Measurements from ENCODE around the gene ZNF70.

GRCh38 chr22:23793326-23793725 lies 42.4 kb upstream of the ZNF70 start:
- TF ChIP-seq EZH2phosphoT487 (IDR thresholded peaks at IDR 0.05; ENCODE audit: low read length) (no peak), EZH2 (optimal IDR thresholded peaks at IDR 0.05; ENCODE audit: low read depth, low read length) (no peak)
- TF ChIP-seq, protein P1, sequence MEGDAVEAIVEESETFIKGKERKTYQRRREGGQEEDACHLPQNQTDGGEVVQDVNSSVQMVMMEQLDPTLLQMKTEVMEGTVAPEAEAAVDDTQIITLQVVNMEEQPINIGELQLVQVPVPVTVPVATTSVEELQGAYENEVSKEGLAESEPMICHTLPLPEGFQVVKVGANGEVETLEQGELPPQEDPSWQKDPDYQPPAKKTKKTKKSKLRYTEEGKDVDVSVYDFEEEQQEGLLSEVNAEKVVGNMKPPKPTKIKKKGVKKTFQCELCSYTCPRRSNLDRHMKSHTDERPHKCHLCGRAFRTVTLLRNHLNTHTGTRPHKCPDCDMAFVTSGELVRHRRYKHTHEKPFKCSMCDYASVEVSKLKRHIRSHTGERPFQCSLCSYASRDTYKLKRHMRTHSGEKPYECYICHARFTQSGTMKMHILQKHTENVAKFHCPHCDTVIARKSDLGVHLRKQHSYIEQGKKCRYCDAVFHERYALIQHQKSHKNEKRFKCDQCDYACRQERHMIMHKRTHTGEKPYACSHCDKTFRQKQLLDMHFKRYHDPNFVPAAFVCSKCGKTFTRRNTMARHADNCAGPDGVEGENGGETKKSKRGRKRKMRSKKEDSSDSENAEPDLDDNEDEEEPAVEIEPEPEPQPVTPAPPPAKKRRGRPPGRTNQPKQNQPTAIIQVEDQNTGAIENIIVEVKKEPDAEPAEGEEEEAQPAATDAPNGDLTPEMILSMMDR (IDR thresholded peaks at IDR 0.05; ENCODE audit: low read length) = no peak
